ENCODE measurements around the gene LBP. TPM values are rescaled to one million over a fixed set of nuclear protein-coding genes. Genes with fewer than 3 reads are reported as not detected.

The LBP gene
- total RNA-seq, 2 experiments from 2014 or later = not detected

- ChIA-PET POLR2A (interaction anchor here (1.0 to 2.2 kb wide), 2 partner anchors 9 to 13 kb away, joined by 3 to 7 read pairs; partner anchors contain the start of gene SNHG17), CTCF (interaction anchor here (1.0 to 2.8 kb wide), 2 partner anchors 13 to 24 kb away, joined by 3 to 9 read pairs; partner anchors contain the start of gene SNHG17)
Observed at GRCh38 chr20:38421915-38422314, 75.6 kb downstream of the LBP start.

- CTCF ChIA-PET = interaction anchor here (0.6 to 3.5 kb wide), 3 partner anchors 11 to 325 kb away, joined by 3 to 20 read pairs (median 3); partner anchors contain the start of gene SNHG17
Observed at GRCh38 chr20:38423541-38423940, 77.3 kb downstream of the LBP start.

GRCh38 chr20:38424401-38424800, 78.1 kb downstream of the LBP start:
- ChIA-PET CTCF (interaction anchor here (1.4 to 3.5 kb wide), 2 partner anchors 10 to 12 kb away, joined by 3 to 20 read pairs; partner anchors contain the start of gene SNHG17), POLR2A (interaction anchor here (3.2 kb wide), 1 partner anchor 10 kb away, joined by 20 read pairs; the partner anchor contains the start of gene SNHG17)

More at GRCh38 chr20:38423541-38423940, 77.3 kb downstream of the LBP start:
- POLR2A ChIA-PET = interaction anchor here (0.6 to 3.2 kb wide), 3 partner anchors 11 to 145 kb away, joined by 4 to 20 read pairs (median 5); partner anchors contain the start of gene SNHG17

- POLR2A ChIA-PET = interaction anchor here (1.1 to 3.2 kb wide), 2 partner anchors 8 to 20 kb away, joined by 8 to 20 read pairs; partner anchors contain the start of gene SNHG17
Observed at GRCh38 chr20:38426006-38426897, 80.0 kb downstream of the LBP start.

More at GRCh38 chr20:38426006-38426897, 80.0 kb downstream of the LBP start:
- CTCF ChIA-PET = interaction anchor here (2.6 to 3.5 kb wide), 2 partner anchors 8 to 20 kb away, joined by 8 to 20 read pairs; partner anchors contain the start of gene SNHG17

Other genes with a start within 250 kb of the LBP start
- gene TGM2, start 181.2 kb upstream of the LBP start, total RNA-seq = not detected
- gene KIAA1755, start 85.7 kb upstream of the LBP start, total RNA-seq = not detected
- not detected for gene BPI, start 42.3 kb upstream of the LBP start, total RNA-seq
- gene SNHG17, start 88.8 kb downstream of the LBP start, total RNA-seq = 100 to 1,000 TPM; 236 to 241 TPM
- gene RALGAPB, start 126.4 kb downstream of the LBP start, total RNA-seq = 10 to 100 TPM; 29.8 to 31.4 TPM
- gene ADIG, start 234.7 kb downstream of the LBP start, total RNA-seq = not detected